Stimulated activated CD8-positive, alpha-beta memory T cell treated with anti-CD3 and anti-CD28 coated beads, Interleukin-4, amount 100 ng/mL, for 24 hours (primary cell): ENCODE measurements around the gene FRY.
"Not testable (repeated sequence)": the region's sequence is repeated elsewhere in the genome, so short reads cannot be mapped to it uniquely, and the experiment has no call there.

Experiments
- DNase-seq: peaks from one replicate; pipeline ENCODE4 v3.0.0-alpha.2; 2020; ENCODE audit warnings: low read depth

FRY gene

GRCh38 chr13:32031025-32031814 is at the start of gene FRY:
FRY (plus strand) TSS chr13:32031774; CDS start chr13:32031796, 22 bp downstream.
- peak; percentile 13 for DNase-seq

GRCh38 chr13:31982124-31982523 is 49.5 kb upstream of the FRY start:
- DNase-seq = no peak

GRCh38 chr13:31982540-31982939 is 49.0 kb upstream of the FRY start:
- no peak for DNase-seq

- not testable (repeated sequence) for DNase-seq
Observed at GRCh38 chr13:31983696-31984095, 47.9 kb upstream of the FRY start.

GRCh38 chr13:31984388-31984787 is 47.2 kb upstream of the FRY start:
- not testable (repeated sequence) for DNase-seq

GRCh38 chr13:31986676-31987470 is 44.7 kb upstream of the FRY start:
- no peak for DNase-seq

- no peak for DNase-seq
Observed at GRCh38 chr13:31987535-31988170, 43.9 kb upstream of the FRY start.

- not testable (repeated sequence) for DNase-seq
Observed at GRCh38 chr13:31994367-31994766, 37.2 kb upstream of the FRY start.

- no peak for DNase-seq
Observed at GRCh38 chr13:31996601-31997000, 35.0 kb upstream of the FRY start.

GRCh38 chr13:31997641-31998040 is 33.9 kb upstream of the FRY start:
- no peak for DNase-seq

GRCh38 chr13:31998131-31998530 is 33.4 kb upstream of the FRY start:
- DNase-seq = no peak

GRCh38 chr13:32000754-32001153 is 30.8 kb upstream of the FRY start:
- not testable (repeated sequence) for DNase-seq

- DNase-seq = no peak
Observed at GRCh38 chr13:32001154-32001768, 30.3 kb upstream of the FRY start.

GRCh38 chr13:32001769-32002168 is 29.8 kb upstream of the FRY start:
- no peak for DNase-seq

GRCh38 chr13:32002873-32003272 is 28.7 kb upstream of the FRY start:
- DNase-seq = no peak

- no peak for DNase-seq
Observed at GRCh38 chr13:32007494-32007893, 24.1 kb upstream of the FRY start.

GRCh38 chr13:32008518-32009175 is 22.9 kb upstream of the FRY start:
- no peak for DNase-seq

- no peak for DNase-seq
Observed at GRCh38 chr13:32009362-32009761, 22.2 kb upstream of the FRY start.

GRCh38 chr13:32010136-32010535 is 21.4 kb upstream of the FRY start:
- no peak for DNase-seq

GRCh38 chr13:32011971-32012370 is 19.6 kb upstream of the FRY start:
- no peak for DNase-seq

GRCh38 chr13:32013181-32013580 is 18.4 kb upstream of the FRY start:
- no peak for DNase-seq

GRCh38 chr13:32016119-32016518 is 15.5 kb upstream of the FRY start:
- no peak for DNase-seq
